B cell (primary cell): ENCODE results near the gene PPCDC.

Source experiments
- EZH2 ChIP-seq: IDR thresholded peaks from 2 replicates; pipeline ENCODE4 v1.6.1; 2012; ENCODE audit warnings: borderline replicate concordance, low read depth, mild to moderate bottlenecking, moderate library complexity, low read length; ENCODE audit not compliant: insufficient read depth, poor library complexity, severe bottlenecking
- TF ChIP-seq, protein P1 (sequence below): fragments of 200-600 bp; IDR thresholded peaks from one replicate; pipeline ENCODE4 v1.8.0; 2022; ENCODE audit warnings: antibody characterized with exemption, mild to moderate bottlenecking

DNA sequence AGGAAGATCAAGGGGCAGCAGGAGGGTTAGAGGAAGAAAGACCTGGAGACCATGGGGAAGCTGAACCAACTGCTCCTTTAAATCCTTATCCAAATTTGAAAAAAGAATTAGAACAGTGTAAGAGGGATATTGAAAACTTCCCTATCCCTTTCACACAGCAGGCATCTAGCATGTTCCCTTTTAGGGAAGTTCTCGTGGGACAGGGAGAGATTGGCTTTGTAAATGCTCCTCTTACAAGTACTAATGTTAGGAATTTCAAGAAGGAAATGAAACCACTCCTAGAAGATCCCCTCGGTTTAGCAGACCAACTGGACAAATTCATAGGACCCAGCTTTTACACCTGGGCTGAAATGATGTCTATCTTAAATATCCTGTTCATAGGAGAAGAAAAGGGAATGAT lies 41.5 kb downstream of the PPCDC start:
- TF ChIP-seq, protein P1, sequence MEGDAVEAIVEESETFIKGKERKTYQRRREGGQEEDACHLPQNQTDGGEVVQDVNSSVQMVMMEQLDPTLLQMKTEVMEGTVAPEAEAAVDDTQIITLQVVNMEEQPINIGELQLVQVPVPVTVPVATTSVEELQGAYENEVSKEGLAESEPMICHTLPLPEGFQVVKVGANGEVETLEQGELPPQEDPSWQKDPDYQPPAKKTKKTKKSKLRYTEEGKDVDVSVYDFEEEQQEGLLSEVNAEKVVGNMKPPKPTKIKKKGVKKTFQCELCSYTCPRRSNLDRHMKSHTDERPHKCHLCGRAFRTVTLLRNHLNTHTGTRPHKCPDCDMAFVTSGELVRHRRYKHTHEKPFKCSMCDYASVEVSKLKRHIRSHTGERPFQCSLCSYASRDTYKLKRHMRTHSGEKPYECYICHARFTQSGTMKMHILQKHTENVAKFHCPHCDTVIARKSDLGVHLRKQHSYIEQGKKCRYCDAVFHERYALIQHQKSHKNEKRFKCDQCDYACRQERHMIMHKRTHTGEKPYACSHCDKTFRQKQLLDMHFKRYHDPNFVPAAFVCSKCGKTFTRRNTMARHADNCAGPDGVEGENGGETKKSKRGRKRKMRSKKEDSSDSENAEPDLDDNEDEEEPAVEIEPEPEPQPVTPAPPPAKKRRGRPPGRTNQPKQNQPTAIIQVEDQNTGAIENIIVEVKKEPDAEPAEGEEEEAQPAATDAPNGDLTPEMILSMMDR = no peak
- no peak for TF ChIP-seq EZH2
